CD4-positive, alpha-beta memory T cell (primary cell): ENCODE data around the gene GLG1. TPM values are rescaled to one million over a fixed set of nuclear protein-coding genes. Genes with fewer than 3 reads are reported as not detected.

Source experiments
- CTCF ChIA-PET: fragments of 350-600 bp; sonication (Branson Sonifier 250); formaldehyde crosslinking; loops from one replicate; lab custom pipeline; 2021; ENCODE audit warnings: inconsistent platforms; ENCODE audit not compliant: partially characterized antibody; lab: Charles Lee
- POLR2A ChIA-PET: fragments of 350-600 bp; sonication (Branson Sonifier 250); formaldehyde crosslinking; loops from one replicate; lab custom pipeline; 2021; ENCODE audit not compliant: partially characterized antibody; lab: Charles Lee
- DNase-seq, 5 donors: peaks; one replicate each; pipeline versions ENCODE4 v3.0.0 to v3.0.0-alpha.2; 2020 to 2022; ENCODE audit warnings: mixed read lengths in 1 of 5
- H3K27ac ChIP-seq: one replicate; pipeline ENCODE4 v1.7.0; 2013; ENCODE audit warnings: low read depth, low read length
- H3K27me3 ChIP-seq: 2 replicates; pipeline ENCODE4 v1.7.0; 2013; ENCODE audit warnings: mild to moderate bottlenecking, low read length, moderate library complexity; ENCODE audit not compliant: insufficient read depth
- H3K36me3 ChIP-seq: 2 replicates; pipeline ENCODE4 v1.7.0; 2013; ENCODE audit warnings: mild to moderate bottlenecking, low read length, moderate library complexity; ENCODE audit not compliant: insufficient read depth
- H3K4me1 ChIP-seq: 2 replicates; pipeline ENCODE4 v1.7.0; 2013; ENCODE audit warnings: mild to moderate bottlenecking, low read length, moderate library complexity; ENCODE audit not compliant: insufficient read depth
- H3K4me3 ChIP-seq, 2 donors: one replicate each; pipeline ENCODE4 v1.7.0; 2013; ENCODE audit warnings: low read length in 2 of 2, mild to moderate bottlenecking in 1 of 2
- H3K9me3 ChIP-seq, 2 donors: one replicate each; pipeline ENCODE4 v1.7.0; 2013; ENCODE audit warnings: low read length in 2 of 2, control low read depth in 1 of 2; ENCODE audit not compliant: control insufficient read depth in 1 of 2
- H3K27ac Mint-ChIP-seq, 7 donors: one replicate each; pipeline ENCODE4 v1.8.0; 2020 to 2021; ENCODE audit warnings: mixed read lengths in 7 of 7, mild to moderate bottlenecking in 6 of 7, inconsistent platforms in 3 of 7, moderate library complexity in 3 of 7
- H3K27me3 Mint-ChIP-seq, 2 donors: one replicate each; pipeline ENCODE4 v1.8.0; 2020 to 2021; ENCODE audit warnings: mixed read lengths in 2 of 2
- H3K36me3 Mint-ChIP-seq, 2 donors: one replicate each; pipeline ENCODE4 v1.8.0; 2020 to 2021; ENCODE audit warnings: mixed read lengths in 2 of 2, inconsistent platforms in 1 of 2, mild to moderate bottlenecking in 1 of 2
- H3K4me1 Mint-ChIP-seq, 4 donors: one replicate each; pipeline ENCODE4 v1.8.0; 2020 to 2021; ENCODE audit warnings: mixed read lengths in 4 of 4, mild to moderate bottlenecking in 1 of 4
- H3K4me3 Mint-ChIP-seq, 8 donors: one replicate each; pipeline ENCODE4 v1.8.0; 2020 to 2021; ENCODE audit warnings: mixed read lengths in 8 of 8, mild to moderate bottlenecking in 7 of 8, moderate library complexity in 6 of 8, inconsistent platforms in 3 of 8
- H3K9me3 Mint-ChIP-seq, 8 donors: one replicate each; pipeline ENCODE4 v1.8.0; 2020 to 2021; ENCODE audit warnings: mixed read lengths in 8 of 8, mild to moderate bottlenecking in 5 of 8, inconsistent platforms in 3 of 8, moderate library complexity in 1 of 8
- intact Hi-C: fragments of 100-400 bp; cut with micrococcal nuclease; formaldehyde crosslinking; loops from one replicate; pipeline ENCODE4 v1.15.1; 2023
- polyA plus RNA-seq, 2 donors: library from polyadenylated mRNA; unstranded; fragments of 300-500 nt; fragmentation: Illumina TruSeq; gene quantifications; one replicate each; pipeline ENCODE4 v1.2.3, GENCODE V29; 2021
- total RNA-seq, 2 experiments: library from RNA; stranded (reverse); gene quantifications; one replicate each; pipeline ENCODE4 v1.2.3, GENCODE V29; 2021

GLG1 gene
- total and polyA plus RNA-seq, 4 experiments from 2014 or later: 121 to 209 (median 175) TPM

DNA sequence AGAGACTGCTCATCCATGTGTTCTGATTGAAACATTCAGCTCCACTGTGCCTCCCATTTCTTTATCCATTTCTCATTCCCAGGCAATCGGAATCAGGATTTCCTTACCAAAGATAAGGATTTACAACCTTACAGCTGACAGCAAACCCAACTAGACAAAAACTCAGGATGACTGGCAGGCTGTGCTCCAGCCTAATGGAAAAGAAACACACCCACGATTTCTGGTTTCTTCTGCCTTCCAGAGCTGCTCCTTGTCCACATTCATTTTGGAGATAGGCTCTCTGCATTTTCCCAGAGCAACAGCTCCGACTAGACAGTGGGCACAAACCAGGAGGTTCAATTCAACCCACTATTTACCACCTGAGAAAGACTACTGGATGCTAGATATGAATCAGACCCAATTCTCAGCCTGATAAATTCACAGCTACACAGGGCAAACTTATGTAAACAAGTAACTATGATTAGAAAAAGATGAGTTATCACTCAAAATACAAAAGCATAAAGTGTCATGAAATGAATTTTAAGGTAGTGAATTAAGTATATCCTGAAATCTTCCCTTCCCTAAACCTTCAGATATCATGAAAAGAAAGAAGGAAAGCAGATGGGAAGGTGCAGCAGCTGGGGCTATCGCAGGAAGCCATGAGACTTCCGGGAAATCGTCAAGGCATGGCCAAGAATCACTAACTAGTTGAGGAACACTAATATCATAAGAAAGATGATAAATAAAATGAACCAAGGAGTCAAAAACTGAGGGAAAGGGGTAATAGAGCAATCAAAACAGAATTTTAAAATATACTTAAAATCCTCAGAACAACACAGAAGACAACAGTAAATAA lies 140.8 kb downstream of the GLG1 start:
- no peak for DNase-seq
- no peaks in the 10 kb centered on the region for H3K9me3 ChIP-seq
- H3K4me3 ChIP-seq: no peak overlapping the region
- H3K36me3 ChIP-seq: peaks cover 80% of the 10 kb centered on the region
- ChIA-PET CTCF (interaction anchor here (1.0 to 2.6 kb wide), 3 partner anchors 157 to 186 kb away, joined by 3 to 13 read pairs (median 5); no protein-coding TSS in a partner anchor), POLR2A (no interaction called here)
- H3K4me1 ChIP-seq: peaks cover 20% of the 10 kb centered on the region
- Mint-ChIP-seq H3K9me3 (no peaks in the 10 kb centered on the region), H3K27me3 (no peaks in the 10 kb centered on the region), H3K4me1 (peaks cover 17 to 33% (median 22%) of the 10 kb centered on the region in 4 donors), H3K36me3 (peaks cover 66 to 83% of the 10 kb centered on the region in 2 donors), H3K27ac (peak overlapping the region; percentile 26 to 81 (median 72)), H3K4me3 (peak overlapping the region in 2 of 8 donors; percentile 22 to 59)
- H3K27me3 ChIP-seq: no peaks in the 10 kb centered on the region
- H3K27ac ChIP-seq: no peak overlapping the region
- intact Hi-C loops: loop anchor here (5.0 kb wide), 1 partner anchor 156 kb away; no protein-coding TSS in a partner anchor

DNA sequence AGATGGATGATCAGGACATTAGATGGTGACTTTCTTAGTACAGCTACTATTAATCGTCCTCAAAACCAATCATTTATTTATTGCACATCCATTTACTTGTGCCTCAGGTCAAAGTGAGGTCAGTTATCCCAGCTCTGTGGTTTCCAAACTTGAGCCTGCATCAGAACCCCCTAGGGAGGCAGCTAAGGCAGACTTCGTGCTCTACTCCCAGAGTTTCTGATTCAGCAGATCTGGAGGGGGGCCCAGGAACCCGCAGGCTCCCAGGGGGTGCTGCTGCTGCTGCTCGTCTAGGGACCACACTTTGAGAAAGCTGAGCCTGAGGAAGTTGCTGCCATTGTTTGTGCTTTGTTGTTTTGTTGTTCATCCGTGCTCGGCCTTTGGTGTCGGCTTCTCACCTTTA lies 141.6 kb downstream of the GLG1 start:
- CTCF ChIA-PET: interaction anchor here (0.6 to 2.6 kb wide), 4 partner anchors 157 to 455 kb away, joined by 3 to 13 read pairs (median 4); no protein-coding TSS in a partner anchor
- Histone ChIP-seq H3K9me3 (no peaks in the 10 kb centered on the region), H3K36me3 (peaks cover 83% of the 10 kb centered on the region), H3K4me1 (peaks cover 20% of the 10 kb centered on the region), H3K4me3 (no peak overlapping the region), H3K27me3 (no peaks in the 10 kb centered on the region), H3K27ac (no peak overlapping the region)
- peaks cover 72 to 87% of the 10 kb centered on the region in 2 donors for H3K36me3 Mint-ChIP-seq
- no peak for DNase-seq
- no peaks in the 10 kb centered on the region for H3K9me3 Mint-ChIP-seq
- POLR2A ChIA-PET: no interaction called here
- H3K4me3 Mint-ChIP-seq: no peak overlapping the region
- no peaks in the 10 kb centered on the region for H3K27me3 Mint-ChIP-seq
- H3K27ac Mint-ChIP-seq: peak overlapping the region in 1 of 7 donors; percentile 42
- peaks cover 17 to 33% (median 22%) of the 10 kb centered on the region in 4 donors for H3K4me1 Mint-ChIP-seq
- intact Hi-C loops: loop anchor here (5.0 kb wide), 1 partner anchor 157 kb away; no protein-coding TSS in a partner anchor

- Histone ChIP-seq H3K27ac (no peak overlapping the region), H3K4me3 (no peak overlapping the region), H3K9me3 (no peaks in the 10 kb centered on the region), H3K4me1 (peaks cover 20% of the 10 kb centered on the region), H3K27me3 (no peaks in the 10 kb centered on the region), H3K36me3 (peaks cover 73% of the 10 kb centered on the region)
- H3K9me3 Mint-ChIP-seq: no peaks in the 10 kb centered on the region
- peak overlapping the region in 2 of 7 donors; percentile 66 to 72 for H3K27ac Mint-ChIP-seq
- no peak overlapping the region for H3K4me3 Mint-ChIP-seq
- CTCF ChIA-PET: no interaction called here
- peaks cover 67 to 83% of the 10 kb centered on the region in 2 donors for H3K36me3 Mint-ChIP-seq
- H3K4me1 Mint-ChIP-seq: peaks cover 17 to 27% (median 19%) of the 10 kb centered on the region in 4 donors
- POLR2A ChIA-PET: no interaction called here
- intact Hi-C loops: no loop called here
- no peaks in the 10 kb centered on the region for H3K27me3 Mint-ChIP-seq
- no peak for DNase-seq
Observed at GRCh38 chr16:74463888-74464287, 143.0 kb downstream of the GLG1 start.

- Mint-ChIP-seq H3K4me1 (peaks cover 12 to 14% (median 13%) of the 10 kb centered on the region in 4 donors), H3K27me3 (no peaks in the 10 kb centered on the region), H3K27ac (peak overlapping the region in 3 of 7 donors; percentile 8 to 57 (median 41)), H3K9me3 (no peaks in the 10 kb centered on the region), H3K36me3 (peaks cover 68 to 82% of the 10 kb centered on the region in 2 donors), H3K4me3 (no peak overlapping the region)
- Histone ChIP-seq H3K4me3 (no peak overlapping the region), H3K4me1 (peaks cover 13% of the 10 kb centered on the region), H3K27ac (no peak overlapping the region), H3K36me3 (peaks cover 73% of the 10 kb centered on the region), H3K9me3 (no peaks in the 10 kb centered on the region), H3K27me3 (no peaks in the 10 kb centered on the region)
- DNase-seq: no peak
- ChIA-PET POLR2A (no interaction called here), CTCF (no interaction called here)
- intact Hi-C loops: no loop called here
Observed at GRCh38 chr16:74462361-74462760, 144.6 kb downstream of the GLG1 start.

DNA sequence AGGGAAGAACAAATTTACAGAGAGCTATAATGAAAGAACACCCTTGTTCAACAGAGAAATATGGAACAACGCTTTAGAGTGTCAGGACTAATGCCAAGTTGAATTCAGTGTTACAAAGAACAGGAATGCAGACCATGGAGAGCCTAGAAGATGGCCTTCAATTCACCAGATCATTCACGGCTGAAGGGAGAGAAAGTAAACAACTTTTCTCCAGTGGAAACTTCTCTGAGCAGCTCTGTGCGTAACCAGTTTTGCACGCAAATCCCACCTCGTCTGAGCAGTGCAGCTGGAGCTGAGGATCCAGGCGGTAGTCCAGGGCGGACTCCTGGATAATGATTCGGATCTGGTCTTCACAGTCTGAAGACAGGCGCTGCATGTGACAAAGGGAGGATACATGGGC lies 145.1 kb downstream of the GLG1 start:
- Mint-ChIP-seq H3K27ac (peak overlapping the region in 1 of 7 donors; percentile 8), H3K9me3 (no peaks in the 10 kb centered on the region), H3K4me1 (peaks cover 6 to 8% (median 8%) of the 10 kb centered on the region in 4 donors), H3K36me3 (peaks cover 64 to 81% of the 10 kb centered on the region in 2 donors), H3K27me3 (no peaks in the 10 kb centered on the region), H3K4me3 (no peak overlapping the region)
- Histone ChIP-seq H3K4me1 (peaks cover 8% of the 10 kb centered on the region), H3K27me3 (no peaks in the 10 kb centered on the region), H3K9me3 (no peaks in the 10 kb centered on the region), H3K4me3 (no peak overlapping the region), H3K36me3 (peaks cover 69% of the 10 kb centered on the region), H3K27ac (no peak overlapping the region)
- ChIA-PET CTCF (interaction anchor here (1.3 kb wide), 1 partner anchor 161 kb away, joined by 6 read pairs; no protein-coding TSS in a partner anchor), POLR2A (no interaction called here)
- DNase-seq: no peak
- intact Hi-C loops: no loop called here

GRCh38 chr16:74460542-74460941 lies 146.4 kb downstream of the GLG1 start:
- no peak overlapping the region for H3K27ac Mint-ChIP-seq
- H3K4me3 Mint-ChIP-seq: no peak overlapping the region
- no peak for DNase-seq
- H3K4me1 Mint-ChIP-seq: peaks cover 0 to 1% (median 0%) of the 10 kb centered on the region in 4 donors
- H3K36me3 Mint-ChIP-seq: peaks cover 65 to 81% of the 10 kb centered on the region in 2 donors
- H3K27ac ChIP-seq: no peak overlapping the region
- no peaks in the 10 kb centered on the region for H3K9me3 Mint-ChIP-seq
- CTCF ChIA-PET: interaction anchor here (1.0 to 1.3 kb wide), 2 partner anchors 162 to 164 kb away, joined by 3 to 6 read pairs; no protein-coding TSS in a partner anchor
- no peak overlapping the region for H3K4me3 ChIP-seq
- no peaks in the 10 kb centered on the region for H3K9me3 ChIP-seq
- intact Hi-C loops: no loop called here
- H3K4me1 ChIP-seq: no peaks in the 10 kb centered on the region
- peaks cover 69% of the 10 kb centered on the region for H3K36me3 ChIP-seq
- no peaks in the 10 kb centered on the region for H3K27me3 ChIP-seq
- POLR2A ChIA-PET: no interaction called here
- no peaks in the 10 kb centered on the region for H3K27me3 Mint-ChIP-seq

GRCh38 chr16:74456290-74456625 lies 150.7 kb downstream of the GLG1 start:
- Histone ChIP-seq H3K27me3 (no peaks in the 10 kb centered on the region), H3K27ac (no peak overlapping the region), H3K4me3 (no peak overlapping the region), H3K9me3 (no peaks in the 10 kb centered on the region), H3K36me3 (peaks cover 61% of the 10 kb centered on the region), H3K4me1 (no peaks in the 10 kb centered on the region)
- POLR2A ChIA-PET: no interaction called here
- intact Hi-C loops: no loop called here
- no peak for DNase-seq
- peak overlapping the region in 1 of 7 donors; percentile 32 for H3K27ac Mint-ChIP-seq
- H3K36me3 Mint-ChIP-seq: peaks cover 64 to 76% of the 10 kb centered on the region in 2 donors
- H3K27me3 Mint-ChIP-seq: no peaks in the 10 kb centered on the region
- H3K4me1 Mint-ChIP-seq: no peaks in the 10 kb centered on the region
- CTCF ChIA-PET: no interaction called here
- peaks cover 0 to 1% (median 0%) of the 10 kb centered on the region in 8 donors for H3K9me3 Mint-ChIP-seq
- no peak overlapping the region for H3K4me3 Mint-ChIP-seq
